Nephron progenitor cell (in vitro differentiated cells): ENCODE measurements around the gene DEAF1.
"Not testable (repeated sequence)": the region's sequence is repeated elsewhere in the genome, so short reads cannot be mapped to it uniquely, and the experiment has no call there.

ENCODE experiments used
- DNase-seq: peaks from one replicate; pipeline ENCODE4 v3.0.0; 2021
- H3K27ac Mint-ChIP-seq: 2 replicates; pipeline ENCODE4 v1.8.0; 2021; ENCODE audit warnings: mild to moderate bottlenecking, moderate library complexity, mixed read lengths
- H3K27me3 Mint-ChIP-seq: 2 replicates; pipeline ENCODE4 v1.8.0; 2021; ENCODE audit warnings: mild to moderate bottlenecking, low read depth, mixed read lengths; ENCODE audit not compliant: poor library complexity
- H3K36me3 Mint-ChIP-seq: 2 replicates; pipeline ENCODE4 v1.8.0; 2021; ENCODE audit warnings: low read depth, mixed read lengths
- H3K4me1 Mint-ChIP-seq: 2 replicates; pipeline ENCODE4 v1.8.0; 2021; ENCODE audit warnings: mixed read lengths
- H3K4me3 Mint-ChIP-seq: 2 replicates; pipeline ENCODE4 v1.8.0; 2021; ENCODE audit warnings: mild to moderate bottlenecking, moderate library complexity, mixed read lengths
- H3K9me3 Mint-ChIP-seq: 2 replicates; pipeline ENCODE4 v1.8.0; 2021; ENCODE audit warnings: mild to moderate bottlenecking, moderate library complexity, mixed read lengths
- CTCF ChIP-seq: fragments of 200-600 bp; sonication (generic); IDR thresholded peaks from 2 replicates; pipeline ENCODE4 v1.5.0; 2021; ENCODE audit warnings: antibody characterized with exemption

DEAF1 gene

GRCh38 chr11:693887-694562 is 997 bp downstream of the DEAF1 start:
- Mint-ChIP-seq H3K27ac (no peak overlapping the region), H3K4me1 (peaks cover 61% of the 10 kb centered on the region), H3K4me3 (peak overlapping the region; percentile 81), H3K36me3 (no peaks in the 10 kb centered on the region), H3K27me3 (peaks cover 3% of the 10 kb centered on the region), H3K9me3 (no peaks in the 10 kb centered on the region)
- no peak for TF ChIP-seq CTCF
- DNase-seq: no peak

DNA sequence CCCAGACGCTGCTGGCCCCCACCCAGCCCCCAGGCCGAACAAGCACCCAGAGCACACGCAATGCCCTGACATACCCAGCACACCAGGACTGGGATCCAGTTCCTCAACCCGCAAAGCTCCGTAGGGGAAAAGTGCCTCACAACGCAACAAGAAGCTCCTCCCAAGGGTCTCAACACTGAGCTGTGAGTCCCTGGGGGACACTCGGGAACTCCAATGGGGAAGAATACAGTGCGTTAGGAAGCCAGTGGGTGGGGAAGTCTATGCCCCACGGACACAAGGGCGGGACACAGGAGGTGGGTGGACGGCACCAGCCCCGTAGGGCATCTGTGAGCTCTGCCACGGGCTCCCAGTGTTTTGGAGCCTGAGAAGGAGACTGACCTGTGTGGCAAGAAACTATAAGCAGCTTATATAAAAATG is 1.6 kb downstream of the DEAF1 start:
- H3K27me3 Mint-ChIP-seq: peaks cover 3% of the 10 kb centered on the region
- DNase-seq: no peak
- H3K4me1 Mint-ChIP-seq: peaks cover 55% of the 10 kb centered on the region
- peaks cover 1% of the 10 kb centered on the region for H3K36me3 Mint-ChIP-seq
- H3K4me3 Mint-ChIP-seq: peak overlapping the region; percentile 81
- no peak for TF ChIP-seq CTCF
- peak overlapping the region; percentile 19 for H3K27ac Mint-ChIP-seq
- H3K9me3 Mint-ChIP-seq: no peaks in the 10 kb centered on the region

DNA sequence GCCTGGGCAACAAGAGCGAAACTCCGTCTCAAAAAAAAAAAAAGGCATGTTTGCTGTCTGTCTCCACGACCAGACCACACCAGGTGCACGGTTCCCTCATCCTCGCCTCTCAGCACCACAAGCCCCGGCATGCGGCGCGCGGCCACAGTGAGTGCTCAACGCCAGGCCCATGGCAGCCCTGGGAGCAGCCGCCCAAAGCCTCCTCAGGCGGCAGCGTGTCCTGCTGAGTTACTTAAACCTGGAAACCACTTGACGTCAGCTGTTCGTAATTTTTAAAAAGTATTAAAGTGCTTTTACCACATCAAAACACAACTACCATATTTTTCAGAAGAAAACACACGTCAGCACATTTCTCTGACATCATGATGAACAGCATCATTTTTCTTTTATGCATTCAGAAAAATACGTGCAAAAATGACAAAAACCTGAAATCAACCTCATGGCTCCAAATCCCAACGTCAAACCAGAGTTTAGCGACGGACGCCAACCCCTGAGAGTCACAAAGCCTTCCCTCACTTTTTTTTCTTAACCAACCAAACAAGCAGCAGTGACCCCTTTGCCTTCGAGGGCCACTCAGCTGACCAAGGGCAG is 2.1 kb downstream of the DEAF1 start:
- DNase-seq: no peak
- H3K4me1 Mint-ChIP-seq: peaks cover 50% of the 10 kb centered on the region

DNA sequence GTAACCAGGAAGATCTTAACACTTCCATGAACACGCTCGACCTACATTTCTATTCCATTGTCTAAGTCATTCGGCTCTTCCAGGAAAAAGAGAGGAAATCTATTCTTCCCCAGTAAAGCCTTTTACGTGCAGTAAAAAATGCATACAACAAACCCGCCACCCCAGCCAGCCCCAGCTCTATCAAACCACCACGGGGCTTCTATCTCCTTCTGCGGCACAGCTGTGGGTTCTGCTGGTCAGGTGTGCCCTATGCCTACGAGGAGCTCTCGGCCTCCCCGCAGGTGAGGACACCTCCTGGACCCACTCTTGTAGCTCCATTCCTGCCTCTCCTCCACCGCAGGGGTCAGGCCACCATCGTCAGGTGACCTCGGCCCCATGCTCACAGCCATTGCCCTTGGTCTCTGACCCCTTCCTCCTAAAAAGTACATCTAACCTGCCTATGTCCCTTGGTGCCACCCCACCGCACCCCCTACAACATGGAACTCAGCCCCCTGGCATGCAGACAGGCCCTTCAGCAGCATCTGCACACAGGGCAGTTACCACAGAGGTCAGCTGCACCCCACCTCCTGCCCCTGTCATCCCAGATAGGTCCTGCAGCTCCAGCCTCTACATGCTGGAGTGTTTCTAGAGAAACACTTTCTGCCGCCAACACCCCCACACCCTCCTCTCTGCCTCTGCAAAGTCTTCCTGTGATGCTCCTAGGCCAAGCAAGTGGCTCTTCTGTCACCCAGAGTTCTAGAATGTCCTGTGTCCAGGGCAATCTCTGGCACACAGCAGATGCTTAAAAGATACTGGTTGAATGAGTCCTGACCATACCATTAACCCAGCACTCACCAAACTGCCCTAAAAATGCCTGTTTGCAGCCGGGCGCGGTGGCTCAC is 3.1 kb downstream of the DEAF1 start:
- Mint-ChIP-seq H3K27ac (peak overlapping the region; percentile 79), H3K36me3 (peaks cover 16% of the 10 kb centered on the region), H3K4me3 (no peak overlapping the region), H3K9me3 (no peaks in the 10 kb centered on the region), H3K27me3 (no peaks in the 10 kb centered on the region), H3K4me1 (peaks cover 40% of the 10 kb centered on the region)
- DNase-seq: no peak
- no peak for TF ChIP-seq CTCF

More for the DNA sequence above, 2.1 kb downstream of the DEAF1 start:
- H3K9me3 Mint-ChIP-seq: no peaks in the 10 kb centered on the region
- H3K27ac Mint-ChIP-seq: peak overlapping the region; percentile 19
- no peaks in the 10 kb centered on the region for H3K27me3 Mint-ChIP-seq
- H3K4me3 Mint-ChIP-seq: peak overlapping the region; percentile 81
- no peak for TF ChIP-seq CTCF
- peaks cover 6% of the 10 kb centered on the region for H3K36me3 Mint-ChIP-seq

- no peak for TF ChIP-seq CTCF
- H3K36me3 Mint-ChIP-seq: peaks cover 24% of the 10 kb centered on the region
- no peak overlapping the region for H3K4me3 Mint-ChIP-seq
- DNase-seq: no peak
- H3K27ac Mint-ChIP-seq: peak overlapping the region; percentile 62
- no peaks in the 10 kb centered on the region for H3K27me3 Mint-ChIP-seq
- peaks cover 33% of the 10 kb centered on the region for H3K4me1 Mint-ChIP-seq
- H3K9me3 Mint-ChIP-seq: no peaks in the 10 kb centered on the region
Observed at GRCh38 chr11:690738-691633, 4.0 kb downstream of the DEAF1 start.

DNA sequence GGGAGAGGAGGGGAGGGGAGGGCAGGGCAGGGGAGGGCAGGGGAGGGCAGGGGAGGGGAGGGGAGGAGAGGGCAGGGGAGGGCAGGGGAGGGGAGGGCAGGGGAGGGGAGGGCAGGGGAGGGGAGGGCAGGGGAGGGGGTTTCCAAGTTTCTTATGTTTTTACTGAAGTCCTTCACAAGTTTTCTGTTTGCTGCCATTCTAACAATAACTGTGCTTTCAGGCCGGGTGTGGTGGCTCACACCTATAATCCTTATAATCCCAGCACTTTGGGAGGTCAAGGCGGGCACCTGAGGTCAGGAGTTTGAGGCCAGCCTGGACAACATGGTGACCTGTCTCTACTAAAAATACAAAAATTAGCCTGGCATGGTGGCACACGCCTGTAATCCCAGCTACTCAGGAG is 4.8 kb downstream of the DEAF1 start:
- not testable (repeated sequence) for H3K4me3 Mint-ChIP-seq, DNase-seq, H3K27me3 Mint-ChIP-seq, H3K9me3 Mint-ChIP-seq
- peaks cover 33% of the 10 kb centered on the region for H3K4me1 Mint-ChIP-seq
- H3K27ac Mint-ChIP-seq: peak overlapping the region; percentile 62
- H3K36me3 Mint-ChIP-seq: peaks cover 24% of the 10 kb centered on the region
